HFF-Myc (cell line): ENCODE results near the gene NCAPG2.
"Not testable (repeated sequence)": the region's sequence is repeated elsewhere in the genome, so short reads cannot be mapped to it uniquely, and the experiment has no call there.

ENCODE experiments used
- DNase-seq: peaks from one replicate; pipeline ENCODE4 v3.0.0-alpha.2; 2011; ENCODE audit warnings: low read depth; ENCODE audit errors: extremely low read depth
- H3K4me3 ChIP-seq: replicated peaks from 2 replicates; pipeline ENCODE4 v1.5.1; 2011; ENCODE audit warnings: low read depth, mild to moderate bottlenecking, control low read depth, low read length
- TF ChIP-seq, protein P1 (sequence below): IDR thresholded peaks from 2 replicates; pipeline ENCODE4 v1.5.1; 2012; ENCODE audit warnings: mild to moderate bottlenecking, low read depth, low read length, control low read depth; ENCODE audit errors: missing control alignments

Gene NCAPG2

DNA sequence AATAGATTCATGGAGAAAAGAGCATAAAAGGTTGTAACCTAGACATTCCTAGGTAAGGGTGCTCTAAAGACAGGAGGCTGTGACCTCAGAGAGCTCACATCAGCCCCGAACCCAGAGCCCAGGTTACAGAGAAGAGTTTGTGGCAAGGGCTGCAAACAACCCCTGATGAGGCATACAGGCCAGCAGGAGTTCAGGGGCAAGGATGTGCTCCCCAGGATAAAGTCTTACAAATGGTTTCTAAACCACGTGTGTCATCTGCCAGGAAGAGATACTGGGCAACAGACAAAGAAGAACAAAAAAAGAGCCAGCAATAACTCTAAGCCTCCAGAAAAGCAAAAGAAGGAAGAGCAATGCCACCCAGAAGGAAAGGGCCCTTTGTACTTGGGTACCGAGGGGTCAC lies 27.7 kb downstream of the NCAPG2 start:
- H3K4me3 ChIP-seq, result no peak overlapping the region
- TF ChIP-seq, protein P1, sequence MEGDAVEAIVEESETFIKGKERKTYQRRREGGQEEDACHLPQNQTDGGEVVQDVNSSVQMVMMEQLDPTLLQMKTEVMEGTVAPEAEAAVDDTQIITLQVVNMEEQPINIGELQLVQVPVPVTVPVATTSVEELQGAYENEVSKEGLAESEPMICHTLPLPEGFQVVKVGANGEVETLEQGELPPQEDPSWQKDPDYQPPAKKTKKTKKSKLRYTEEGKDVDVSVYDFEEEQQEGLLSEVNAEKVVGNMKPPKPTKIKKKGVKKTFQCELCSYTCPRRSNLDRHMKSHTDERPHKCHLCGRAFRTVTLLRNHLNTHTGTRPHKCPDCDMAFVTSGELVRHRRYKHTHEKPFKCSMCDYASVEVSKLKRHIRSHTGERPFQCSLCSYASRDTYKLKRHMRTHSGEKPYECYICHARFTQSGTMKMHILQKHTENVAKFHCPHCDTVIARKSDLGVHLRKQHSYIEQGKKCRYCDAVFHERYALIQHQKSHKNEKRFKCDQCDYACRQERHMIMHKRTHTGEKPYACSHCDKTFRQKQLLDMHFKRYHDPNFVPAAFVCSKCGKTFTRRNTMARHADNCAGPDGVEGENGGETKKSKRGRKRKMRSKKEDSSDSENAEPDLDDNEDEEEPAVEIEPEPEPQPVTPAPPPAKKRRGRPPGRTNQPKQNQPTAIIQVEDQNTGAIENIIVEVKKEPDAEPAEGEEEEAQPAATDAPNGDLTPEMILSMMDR, result no peak
- DNase-seq, result no peak

DNA sequence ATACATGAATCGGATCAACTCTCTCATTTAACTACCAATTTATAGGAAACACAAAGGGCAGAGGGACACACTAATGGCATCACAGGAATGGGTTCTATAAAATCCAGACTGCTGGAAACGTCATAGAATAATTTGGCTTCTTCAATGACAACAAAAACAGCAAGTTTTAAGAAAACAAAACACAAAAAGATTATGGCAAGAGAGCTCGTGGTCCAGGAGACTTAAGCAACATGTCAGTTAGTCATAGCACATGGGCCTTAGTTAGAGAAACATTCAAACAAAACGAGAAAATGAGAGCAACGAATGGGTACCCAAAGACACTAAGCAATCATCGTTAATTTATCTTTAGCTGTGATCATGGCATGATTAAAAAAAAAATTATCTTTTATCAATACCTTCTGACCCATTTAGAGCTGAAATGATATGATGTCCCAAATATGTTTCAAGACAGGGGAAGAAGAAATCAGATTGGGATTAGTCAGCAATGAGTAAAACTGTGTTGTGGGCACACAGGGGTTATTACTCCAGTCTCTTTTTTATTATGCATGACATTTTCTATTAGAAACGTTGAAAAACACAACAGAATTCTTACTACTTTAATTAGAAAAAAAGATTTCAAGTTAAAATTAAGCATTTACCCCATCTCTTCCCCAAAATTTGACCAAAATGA lies 28.3 kb downstream of the NCAPG2 start:
- no peak for DNase-seq
- TF ChIP-seq, protein P1, result no peak
- no peak overlapping the region for H3K4me3 ChIP-seq

DNA sequence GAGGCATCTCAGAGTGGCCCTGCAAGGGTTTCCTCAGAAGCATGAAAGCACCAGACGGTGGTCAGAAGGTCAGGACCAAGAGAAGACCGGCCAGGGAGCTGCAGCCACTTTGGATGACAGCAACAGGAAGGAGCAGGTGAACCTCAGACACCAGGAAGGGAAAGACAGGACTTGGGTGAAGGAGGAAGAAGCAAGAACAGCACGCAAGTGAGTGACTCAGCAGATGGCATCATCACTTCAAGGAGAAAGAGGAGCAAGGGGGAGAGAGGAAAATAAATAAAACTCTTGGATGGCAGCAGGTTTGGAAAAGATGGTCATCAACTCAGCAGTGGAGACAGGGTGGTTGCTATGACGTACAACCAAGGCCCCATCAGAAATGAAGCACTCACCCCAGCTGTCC lies 31.6 kb downstream of the NCAPG2 start:
- TF ChIP-seq, protein P1, result no peak

DNA sequence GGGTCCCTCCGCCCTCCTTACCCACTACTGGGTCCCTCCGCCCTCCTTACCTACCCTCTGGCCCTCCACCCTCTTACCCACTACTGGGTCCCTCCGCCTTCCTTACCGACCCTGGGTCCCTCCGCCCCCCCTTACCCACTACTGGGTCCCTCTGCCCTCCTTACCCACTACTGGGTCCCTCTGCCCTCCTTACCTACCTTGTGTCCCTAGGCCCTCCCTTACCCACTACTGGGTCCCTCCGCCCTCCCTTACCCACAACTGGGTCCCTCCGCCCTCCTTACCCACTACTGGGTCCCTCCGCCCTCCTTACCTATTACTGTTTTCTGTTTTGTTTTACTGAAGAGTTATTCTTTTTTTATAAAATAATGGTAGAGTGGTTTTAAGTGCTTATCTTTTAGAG lies 36.5 kb downstream of the NCAPG2 start:
- H3K4me3 ChIP-seq, result not testable (repeated sequence)

More for the DNA sequence above, 31.6 kb downstream of the NCAPG2 start:
- no peak for DNase-seq
- H3K4me3 ChIP-seq, result no peak overlapping the region

DNA sequence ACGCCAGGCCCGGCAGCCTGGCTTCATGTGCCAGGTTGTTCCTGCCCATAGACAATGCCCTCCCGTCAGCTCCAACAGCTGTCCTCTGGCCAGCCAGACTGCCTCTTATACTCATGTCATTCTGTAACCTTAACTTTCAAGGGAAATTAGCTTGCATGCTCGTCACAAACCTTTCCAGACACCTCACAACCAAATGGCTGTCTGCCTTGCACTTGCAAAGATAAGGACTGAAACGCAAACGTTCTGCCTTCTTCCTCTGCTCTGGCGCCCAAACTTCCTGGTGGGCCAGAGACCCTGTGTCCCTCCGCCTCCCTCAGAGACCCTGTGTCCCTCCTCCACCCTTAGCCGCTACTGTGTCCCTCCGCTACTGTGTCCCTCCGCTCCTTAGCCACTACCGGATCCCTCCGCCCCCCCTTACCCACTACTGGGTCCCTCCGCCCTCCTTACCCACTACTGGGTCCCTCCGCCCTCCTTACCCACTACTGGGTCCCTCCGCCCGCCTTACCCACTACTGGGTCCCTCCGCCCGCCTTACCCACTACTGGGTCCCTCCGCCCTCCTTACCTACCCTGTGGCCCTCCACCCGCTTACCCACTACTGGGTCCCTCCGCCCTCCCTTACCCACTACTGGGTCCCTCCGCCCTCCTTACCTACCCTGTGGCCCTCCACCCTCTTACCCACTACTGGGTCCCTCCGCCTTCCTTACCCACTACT lies 37.5 kb downstream of the NCAPG2 start:
- H3K4me3 ChIP-seq, DNase-seq: not testable (repeated sequence)

More for the DNA sequence above, 36.5 kb downstream of the NCAPG2 start:
- DNase-seq, result not testable (repeated sequence)

DNA sequence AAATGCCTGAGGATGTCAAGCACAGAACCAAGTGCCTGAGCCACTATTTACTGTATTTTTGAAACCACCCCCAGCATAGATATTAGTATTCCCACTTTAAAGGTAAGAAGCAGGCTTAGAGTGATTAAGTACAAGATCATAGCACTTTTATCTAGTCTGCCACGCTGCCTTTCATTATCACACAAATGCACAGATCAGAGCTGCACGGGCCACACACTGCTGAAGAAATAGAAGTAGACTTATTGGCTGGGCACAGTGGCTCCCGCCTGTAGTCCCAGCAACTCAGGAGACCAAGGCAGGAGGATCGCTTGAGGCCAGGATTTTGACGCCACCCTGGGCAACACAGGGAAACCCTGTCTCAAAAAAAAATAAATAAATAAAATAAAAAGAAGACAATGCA lies 38.2 kb downstream of the NCAPG2 start:
- TF ChIP-seq, protein P1, result no peak
- no peak for DNase-seq
- no peak overlapping the region for H3K4me3 ChIP-seq

DNA sequence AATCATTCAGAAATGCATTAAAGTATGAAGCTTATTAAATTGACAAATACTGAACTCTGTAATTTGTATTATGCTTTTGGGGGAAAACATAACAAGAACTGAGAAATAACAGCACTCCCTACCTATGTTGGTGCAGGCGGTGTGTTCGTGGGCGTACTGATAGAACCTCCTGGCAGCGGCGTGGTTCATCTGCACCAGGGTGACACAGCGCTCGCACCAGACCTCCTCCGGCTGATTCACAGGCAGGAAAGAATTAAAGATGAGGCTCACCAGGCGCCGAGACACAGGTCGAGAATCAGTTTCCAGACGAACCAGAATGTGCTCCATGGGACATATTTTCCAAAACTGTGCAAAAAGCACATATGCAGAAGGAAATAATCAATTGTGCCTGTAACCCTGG lies 40.2 kb downstream of the NCAPG2 start:
- DNase-seq, result no peak
- TF ChIP-seq, protein P1, result no peak
- H3K4me3 ChIP-seq, result no peak overlapping the region

DNA sequence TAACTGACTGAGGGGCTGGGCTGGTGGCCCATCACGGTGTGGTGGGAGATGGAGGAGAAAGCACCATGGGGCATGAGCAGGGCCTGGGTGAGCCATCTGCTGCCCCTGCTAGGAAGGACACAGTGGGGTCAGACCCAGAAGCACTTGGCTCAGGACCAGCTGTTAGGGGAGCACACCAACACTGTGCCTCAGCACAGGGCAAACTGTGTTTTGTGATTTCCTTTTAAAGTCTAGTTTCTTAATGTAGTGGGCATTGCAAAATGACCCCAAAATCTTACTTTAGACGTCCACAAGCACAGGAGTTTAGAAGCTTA lies 41.2 kb downstream of the NCAPG2 start:
- TF ChIP-seq, protein P1, result no peak
- no peak for DNase-seq
- no peak overlapping the region for H3K4me3 ChIP-seq
